Erythroblast (primary cell): ENCODE results near the gene NEDD4L.

Experiments used
- GATA1 ChIP-seq: IDR thresholded peaks from 2 replicates; pipeline ENCODE4 v1.6.1; 2011; ENCODE audit warnings: low read depth, mild to moderate bottlenecking, control low read depth, low read length, moderate library complexity
- POLR2A ChIP-seq: IDR thresholded peaks from 2 replicates; pipeline ENCODE4 v1.6.1; 2011; ENCODE audit warnings: mild to moderate bottlenecking, low read length

DNA sequence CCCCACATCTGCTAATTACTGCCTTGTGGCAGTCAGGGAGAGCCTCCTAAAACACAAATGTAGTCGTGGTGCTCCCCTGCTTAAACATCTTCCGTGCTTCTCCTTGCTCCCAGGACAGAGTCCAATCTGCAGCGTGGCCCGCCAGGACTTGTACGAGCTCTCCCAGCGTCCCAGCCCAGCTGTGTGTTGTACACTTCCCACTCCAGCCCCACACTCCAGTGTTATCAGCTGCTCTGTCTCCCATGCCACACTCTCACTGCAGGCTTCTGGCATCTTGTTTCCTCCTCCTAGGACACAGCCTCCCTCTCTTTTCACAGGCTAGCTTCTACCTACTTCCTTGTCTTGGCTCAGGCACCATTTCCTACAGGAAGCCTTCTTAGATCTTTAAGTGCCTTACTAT, 385.4 kb downstream of the NEDD4L start:
- TF ChIP-seq POLR2A (no peak), GATA1 (no peak)
